HEK293 (cell line): ENCODE results near the gene GNAQ.

Experiments used
- REST ChIP-seq: fragments of 450-650 bp; formaldehyde crosslinking; IDR thresholded peaks from 2 replicates; pipeline ENCODE4 v1.5.1; 2016; ENCODE audit warnings: missing biosample characterization, missing genetic modification characterization
- ZBTB49 ChIP-seq: fragments of 450-650 bp; formaldehyde crosslinking; IDR thresholded peaks from 2 replicates; pipeline ENCODE4 v1.5.1; 2016; ENCODE audit warnings: missing biosample characterization, missing genetic modification characterization, low read depth
- ZNF121 ChIP-seq: fragments of 450-650 bp; formaldehyde crosslinking; IDR thresholded peaks from 2 replicates; pipeline ENCODE4 v1.5.1; 2016; ENCODE audit warnings: missing biosample characterization, missing genetic modification characterization
- ZNF670 ChIP-seq: fragments of 450-650 bp; formaldehyde crosslinking; IDR thresholded peaks from 2 replicates; pipeline ENCODE4 v1.5.1; 2016; ENCODE audit warnings: missing biosample characterization, missing genetic modification characterization, low read depth
- ZSCAN18 ChIP-seq: fragments of 450-650 bp; formaldehyde crosslinking; IDR thresholded peaks from 2 replicates; pipeline ENCODE4 v1.5.1; 2016; ENCODE audit warnings: missing biosample characterization, missing genetic modification characterization

GRCh38 chr9:78053627-78054026 lies 22.0 kb upstream of the GNAQ start:
- no peak for TF ChIP-seq ZNF670
- no peak for TF ChIP-seq ZSCAN18
- no peak for TF ChIP-seq ZBTB49 (tag by site-specific recombination)
- TF ChIP-seq REST (tag by site-specific recombination), result no peak
- TF ChIP-seq ZNF121 (tag by site-specific recombination), result no peak
